OCI-LY7 (cell line): Measurements from ENCODE around the gene HK2. TPM values are rescaled to one million over a fixed set of nuclear protein-coding genes. Genes with fewer than 3 reads are reported as not detected.

Experiments used
- BruUV-seq: library from RNA; stranded (reverse); fragments of 400-500 nt; replicated peaks from 2 replicates; lab custom pipeline; 2021; lab: Mats Ljungman, UMichigan
- CTCF ChIA-PET: fragments of 300-600 bp; sonication (Branson Sonifier 250); formaldehyde crosslinking; loops from one replicate; lab custom pipeline; 2022; ENCODE audit warnings: antibody characterized with exemption; ENCODE audit not compliant: unreplicated experiment; lab: Charles Lee
- POLR2A ChIA-PET: fragments of 300-600 bp; sonication (Branson Sonifier 250); formaldehyde crosslinking; loops from one replicate; lab custom pipeline; 2022; ENCODE audit warnings: antibody characterized with exemption; lab: Charles Lee
- DNase-seq: peaks from one replicate; pipeline ENCODE4 v3.0.0-alpha.2; 2015; ENCODE audit warnings: low spot score
- H2AFZ ChIP-seq: fragments of 200-600 bp; sonication (generic), shearing (Covaris generic); 2 replicates; pipeline ENCODE4 v1.6.1; 2014; ENCODE audit warnings: mild to moderate bottlenecking, antibody characterized with exemption, low read length, moderate library complexity
- H3K27ac ChIP-seq: fragments of 200-600 bp; sonication (generic); 2 replicates; pipeline ENCODE4 v1.5.1; 2014; ENCODE audit warnings: mixed run types, low read depth, mild to moderate bottlenecking, moderate library complexity, low read length, inconsistent platforms; ENCODE audit not compliant: poor library complexity, severe bottlenecking
- H3K36me3 ChIP-seq: fragments of 200-600 bp; sonication (generic); 2 replicates; pipeline ENCODE4 v1.6.1; 2014; ENCODE audit warnings: mild to moderate bottlenecking, antibody characterized with exemption, low read length, moderate library complexity, mixed read lengths; ENCODE audit not compliant: insufficient read depth
- H3K4me1 ChIP-seq: fragments of 200-600 bp; sonication (generic); 2 replicates; pipeline ENCODE4 v1.5.1; 2014; ENCODE audit warnings: mild to moderate bottlenecking, low read length; ENCODE audit not compliant: insufficient read depth, poor library complexity, severe bottlenecking
- H3K4me2 ChIP-seq: fragments of 200-600 bp; sonication (generic); 2 replicates; pipeline ENCODE4 v1.6.1; 2014; ENCODE audit warnings: mild to moderate bottlenecking, low read length
- H3K4me3 ChIP-seq: fragments of 200-600 bp; sonication (generic); 2 replicates; pipeline ENCODE4 v1.5.1; 2014; ENCODE audit warnings: mild to moderate bottlenecking, low read depth, low read length; ENCODE audit not compliant: poor library complexity, severe bottlenecking
- H3K79me2 ChIP-seq: fragments of 200-600 bp; sonication (generic); 2 replicates; pipeline ENCODE4 v1.6.1; 2016; ENCODE audit warnings: low read depth, mild to moderate bottlenecking, low read length, moderate library complexity, mixed read lengths; ENCODE audit not compliant: insufficient read depth
- H3K9me2 ChIP-seq: fragments of 200-600 bp; sonication (generic); 2 replicates; pipeline ENCODE4 v1.6.1; 2016; ENCODE audit warnings: mild to moderate bottlenecking, low read length, mixed read lengths; ENCODE audit not compliant: insufficient read depth
- H3K9me3 ChIP-seq: fragments of 200-600 bp; sonication (generic); 2 replicates; pipeline ENCODE4 v1.6.1; 2014; ENCODE audit warnings: mild to moderate bottlenecking, mixed run types, low read length, mixed read lengths
- H4K20me1 ChIP-seq: fragments of 200-600 bp; sonication (generic); 2 replicates; pipeline ENCODE4 v1.6.1; 2014; ENCODE audit warnings: mild to moderate bottlenecking, antibody characterized with exemption, low read length, moderate library complexity, mixed read lengths; ENCODE audit not compliant: insufficient read depth
- EZH2phosphoT487 ChIP-seq: fragments of 200-600 bp; sonication (generic); IDR thresholded peaks from 2 replicates; pipeline ENCODE4 v1.6.1; 2018; ENCODE audit warnings: low read depth, borderline replicate concordance, mild to moderate bottlenecking, mixed run types, antibody characterized with exemption, low read length, moderate library complexity, mixed read lengths
- intact Hi-C: fragments of 100-400 bp; cut with micrococcal nuclease; formaldehyde crosslinking; loops from one replicate; pipeline ENCODE4 v1.10.0; 2022; ENCODE audit not compliant: unreplicated experiment
- total RNA-seq, 2 experiments: library from RNA; depleted of rRNA in 1 of 2; stranded (reverse); fragments of >200 nt in 1 of 2; shearing (Covaris generic) in 1 of 2; gene quantifications; 2 replicates each; pipeline ENCODE4 v1.2.3, GENCODE V29; 2014 to 2022
- TF ChIP-seq, protein P1 (sequence below): fragments of 200-600 bp; sonication (generic); conservative IDR thresholded peaks from 2 replicates; pipeline ENCODE4 v1.5.1; 2014; ENCODE audit warnings: mild to moderate bottlenecking, antibody characterized with exemption, low read length, moderate library complexity, mixed read lengths

Gene HK2
- total RNA-seq, 2 experiments from 2014 or later: 8.6 to 50.5 TPM

DNA sequence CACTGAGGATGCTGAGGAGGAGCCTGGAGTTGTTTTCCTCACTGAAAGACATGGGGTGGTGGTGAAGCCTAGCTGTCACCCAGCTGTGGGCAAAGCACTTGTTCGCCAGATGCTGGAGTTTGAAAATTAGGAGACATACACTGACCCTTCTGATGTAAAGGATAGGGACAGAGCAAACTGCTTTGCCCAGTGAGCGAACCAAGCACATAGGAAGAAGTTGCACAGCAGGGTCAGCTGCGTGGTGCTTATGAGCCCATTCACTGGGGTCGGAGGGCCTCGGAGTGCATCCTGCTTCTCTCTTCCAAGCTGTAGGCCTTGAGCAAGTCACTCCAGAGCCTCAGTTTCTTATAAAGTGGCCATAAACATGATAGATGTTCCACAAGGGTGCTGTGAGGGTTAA is 50.9 kb downstream of the HK2 start:
- peaks cover 98% of the 10 kb centered on the region for H3K36me3 ChIP-seq
- no peaks in the 10 kb centered on the region for H3K9me3 ChIP-seq
- BruUV-seq: no TSS peak
- ChIA-PET CTCF (no interaction called here), POLR2A (interaction anchor here (1.0 kb wide), 1 partner anchor 10 kb away, joined by 3 read pairs; no protein-coding TSS in a partner anchor)
- no peaks in the 10 kb centered on the region for H4K20me1 ChIP-seq
- H2AFZ ChIP-seq: no peak overlapping the region
- H3K4me2 ChIP-seq: no peak overlapping the region
- no peaks in the 10 kb centered on the region for H3K4me1 ChIP-seq
- no peaks in the 10 kb centered on the region for H3K9me2 ChIP-seq
- H3K79me2 ChIP-seq: no peaks in the 10 kb centered on the region
- DNase-seq: no peak
- no peak overlapping the region for H3K27ac ChIP-seq
- intact Hi-C loops: no loop called here
- no peak for TF ChIP-seq EZH2phosphoT487
- TF ChIP-seq, protein P1, sequence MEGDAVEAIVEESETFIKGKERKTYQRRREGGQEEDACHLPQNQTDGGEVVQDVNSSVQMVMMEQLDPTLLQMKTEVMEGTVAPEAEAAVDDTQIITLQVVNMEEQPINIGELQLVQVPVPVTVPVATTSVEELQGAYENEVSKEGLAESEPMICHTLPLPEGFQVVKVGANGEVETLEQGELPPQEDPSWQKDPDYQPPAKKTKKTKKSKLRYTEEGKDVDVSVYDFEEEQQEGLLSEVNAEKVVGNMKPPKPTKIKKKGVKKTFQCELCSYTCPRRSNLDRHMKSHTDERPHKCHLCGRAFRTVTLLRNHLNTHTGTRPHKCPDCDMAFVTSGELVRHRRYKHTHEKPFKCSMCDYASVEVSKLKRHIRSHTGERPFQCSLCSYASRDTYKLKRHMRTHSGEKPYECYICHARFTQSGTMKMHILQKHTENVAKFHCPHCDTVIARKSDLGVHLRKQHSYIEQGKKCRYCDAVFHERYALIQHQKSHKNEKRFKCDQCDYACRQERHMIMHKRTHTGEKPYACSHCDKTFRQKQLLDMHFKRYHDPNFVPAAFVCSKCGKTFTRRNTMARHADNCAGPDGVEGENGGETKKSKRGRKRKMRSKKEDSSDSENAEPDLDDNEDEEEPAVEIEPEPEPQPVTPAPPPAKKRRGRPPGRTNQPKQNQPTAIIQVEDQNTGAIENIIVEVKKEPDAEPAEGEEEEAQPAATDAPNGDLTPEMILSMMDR: no peak
- no peak overlapping the region for H3K4me3 ChIP-seq

DNA sequence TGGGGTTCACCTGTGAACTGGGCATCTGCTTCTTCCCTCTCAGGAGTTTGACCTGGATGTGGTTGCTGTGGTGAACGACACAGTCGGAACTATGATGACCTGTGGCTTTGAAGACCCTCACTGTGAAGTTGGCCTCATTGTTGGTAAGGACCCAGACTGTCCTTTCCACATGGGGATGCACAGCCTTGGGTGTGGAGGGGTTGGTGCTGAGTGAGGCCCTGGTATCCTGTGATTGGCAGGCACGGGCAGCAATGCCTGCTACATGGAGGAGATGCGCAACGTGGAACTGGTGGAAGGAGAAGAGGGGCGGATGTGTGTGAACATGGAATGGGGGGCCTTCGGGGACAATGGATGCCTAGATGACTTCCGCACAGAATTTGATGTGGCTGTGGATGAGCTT is 52.3 kb downstream of the HK2 start:
- no peaks in the 10 kb centered on the region for H3K9me3 ChIP-seq
- no peaks in the 10 kb centered on the region for H3K79me2 ChIP-seq
- no peaks in the 10 kb centered on the region for H4K20me1 ChIP-seq
- POLR2A ChIA-PET: no interaction called here
- TF ChIP-seq EZH2phosphoT487: no peak
- TF ChIP-seq, protein P1: no peak
- H3K4me2 ChIP-seq: no peak overlapping the region
- no peaks in the 10 kb centered on the region for H3K4me1 ChIP-seq
- H2AFZ ChIP-seq: no peak overlapping the region
- no peak overlapping the region for H3K27ac ChIP-seq
- no peak for DNase-seq
- BruUV-seq: no TSS peak
- intact Hi-C loops: no loop called here
- H3K9me2 ChIP-seq: no peaks in the 10 kb centered on the region
- peaks cover 98% of the 10 kb centered on the region for H3K36me3 ChIP-seq
- CTCF ChIA-PET: no interaction called here
- H3K4me3 ChIP-seq: no peak overlapping the region

DNA sequence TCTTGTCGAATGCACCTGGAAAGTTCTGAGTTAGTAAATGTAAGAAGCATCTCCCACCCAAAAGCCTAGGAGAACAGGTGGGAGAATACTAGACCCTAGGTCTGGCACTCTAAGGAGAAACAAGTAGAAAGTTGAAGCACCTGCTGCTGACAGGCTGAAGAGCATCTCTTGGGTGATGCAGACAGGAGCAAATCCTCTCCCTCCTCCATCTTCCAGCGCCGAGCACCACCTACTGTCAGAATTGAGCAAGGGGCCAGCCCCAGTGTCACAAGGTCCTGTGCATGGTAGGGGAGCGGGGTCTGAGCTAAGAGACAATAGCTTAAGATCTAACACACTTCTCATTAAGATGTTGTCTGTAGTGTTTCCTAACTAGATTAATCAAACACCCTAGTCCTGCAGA is 52.9 kb downstream of the HK2 start:
- Histone ChIP-seq H3K27ac (no peak overlapping the region), H3K36me3 (peaks cover 98% of the 10 kb centered on the region), H3K9me2 (no peaks in the 10 kb centered on the region), H2AFZ (no peak overlapping the region), H3K4me2 (no peak overlapping the region), H4K20me1 (no peaks in the 10 kb centered on the region), H3K4me1 (no peaks in the 10 kb centered on the region), H3K4me3 (no peak overlapping the region), H3K79me2 (no peaks in the 10 kb centered on the region), H3K9me3 (no peaks in the 10 kb centered on the region)
- ChIA-PET POLR2A (no interaction called here), CTCF (no interaction called here)
- intact Hi-C loops: no loop called here
- TF ChIP-seq EZH2phosphoT487: no peak
- TF ChIP-seq, protein P1: peak; percentile 46
- no TSS peak for BruUV-seq
- DNase-seq: no peak
